Ishikawa (cell line): ENCODE measurements around the gene MGP.

Source experiments
- RAD21 ChIP-seq: IDR thresholded peaks from 2 replicates; pipeline ENCODE4 v1.6.1; 2012; ENCODE audit warnings: low read depth
- TAF1 ChIP-seq: IDR thresholded peaks from 2 replicates; pipeline ENCODE4 v1.6.1; 2012; ENCODE audit warnings: low read depth, mild to moderate bottlenecking

DNA sequence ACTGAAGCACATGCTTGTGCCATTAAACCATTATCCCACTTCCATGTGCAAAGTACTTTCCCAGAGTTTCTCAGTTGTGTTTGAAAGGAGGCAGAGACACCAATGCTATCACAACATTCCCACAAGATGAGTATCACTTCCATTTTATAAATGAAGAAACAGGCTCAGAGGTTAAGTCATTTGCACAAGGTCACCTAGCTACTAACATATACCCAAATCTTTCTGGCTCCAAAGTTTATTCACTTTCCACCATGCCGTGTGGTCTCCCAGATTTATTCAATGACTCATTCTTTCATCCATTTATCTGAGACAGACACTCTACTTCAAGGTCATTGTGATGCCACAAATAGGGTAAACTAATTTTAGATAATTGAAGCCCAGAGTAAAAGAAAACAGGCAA lies 51.7 kb downstream of the MGP start:
- TF ChIP-seq RAD21 (no peak), TAF1 (no peak)
